Kidney (tissue), 14 donors: ENCODE results near the gene KRT2. TPM values are rescaled to one million over a fixed set of nuclear protein-coding genes. Genes with fewer than 3 reads are reported as not detected.

Experiments used
- DNase-seq, 5 donors: peaks; one replicate each; pipeline ENCODE4 v3.0.0-alpha.2; 2013 to 2020
- FAIRE-seq: peaks from 2 replicates; lab custom pipeline; 2012; peaks lifted over from hg19 to GRCh38; lab: Jason Lieb, UNC
- H3K27ac ChIP-seq, 2 donors: one replicate each; pipeline ENCODE4 v1.7.0; 2013; ENCODE audit warnings: low read depth in 2 of 2, low read length in 2 of 2, inconsistent platforms in 1 of 2
- H3K27me3 ChIP-seq: one replicate; pipeline ENCODE4 v1.7.1; 2013; ENCODE audit warnings: low read length, inconsistent platforms; ENCODE audit not compliant: control insufficient read depth, insufficient read depth
- H3K36me3 ChIP-seq, 3 donors: one replicate each; pipeline versions ENCODE4 v1.7.0 to v1.7.1; 2013; ENCODE audit warnings: low read length in 3 of 3, control low read depth in 1 of 3, inconsistent platforms in 1 of 3; ENCODE audit not compliant: insufficient read depth in 3 of 3, control insufficient read depth in 2 of 3
- H3K4me1 ChIP-seq, 3 donors: one replicate each; pipeline versions ENCODE4 v1.7.0 to v1.7.1; 2013; ENCODE audit warnings: low read length in 3 of 3, inconsistent platforms in 1 of 3, low read depth in 1 of 3; ENCODE audit not compliant: control insufficient read depth in 2 of 3, insufficient read depth in 2 of 3
- H3K4me3 ChIP-seq, 3 donors: one replicate each; pipeline versions ENCODE4 v1.7.0 to v1.8.1; 2013; ENCODE audit warnings: low read length in 3 of 3, control low read depth in 1 of 3, inconsistent platforms in 1 of 3
- H3K9ac ChIP-seq, 3 donors: one replicate each; pipeline versions ENCODE4 v1.7.0 to v1.7.1; 2013; ENCODE audit warnings: low read length in 3 of 3, control low read depth in 1 of 3, inconsistent platforms in 1 of 3
- H3K9me3 ChIP-seq, 3 donors: one replicate each; pipeline versions ENCODE4 v1.7.0 to v1.7.1; 2013; ENCODE audit warnings: low read length in 3 of 3, control low read depth in 1 of 3, inconsistent platforms in 1 of 3; ENCODE audit not compliant: control insufficient read depth in 2 of 3, insufficient read depth in 1 of 3
- CTCF ChIP-seq: IDR thresholded peaks from 3 replicates; pipeline ENCODE4 v1.5.1; 2012; ENCODE audit warnings: mild to moderate bottlenecking, moderate library complexity, borderline replicate concordance; ENCODE audit not compliant: insufficient read depth; ENCODE audit errors: extremely low read depth
- intact Hi-C: fragments of 100-400 bp; cut with DNase I; formaldehyde crosslinking; loops from one replicate; pipeline ENCODE4 v1.11.1; 2022
- polyA plus RNA-seq: library from polyadenylated mRNA; stranded (reverse); fragments of 350-450 nt; fragmentation: Illumina TruSeq; extraction: RNeasy Lipid Tissue Mini Kit (QIAGEN cat#74804); gene quantifications from one replicate; pipeline ENCODE4 v1.2.3, GENCODE V29; 2014; ENCODE audit warnings: low read depth, low replicate concordance; ENCODE audit not compliant: insufficient read depth
- total RNA-seq: library from RNA; stranded (reverse); fragmentation: NEBNext Ultra II Directional; extraction: Animal tissue kit (Norgen Biotek cat#: 25700); gene quantifications from one replicate; pipeline ENCODE4 v1.2.1, GENCODE V29; 2021
- donor health status: control.
- donor health status: control.
- donor health status: control.
- donor health status: control.
- donor health status: control.
- donor health status: DM: yes; HTN: yes; CAD: no.
- donor health status: Normal renal cell carcinoma (clear cell type).

Gene KRT2
- total and polyA plus RNA-seq, 2 donors from 2014 or later, result not detected

GRCh38 chr12:52682381-52682660 is 30.3 kb upstream of the KRT2 start:
- no peak for FAIRE-seq
- intact Hi-C loops, result no loop called here
- Histone ChIP-seq H3K27me3 (no peaks in the 10 kb centered on the region), H3K27ac (no peak overlapping the region), H3K4me3 (no peak overlapping the region), H3K36me3 (no peaks in the 10 kb centered on the region), H3K4me1 (no peaks in the 10 kb centered on the region), H3K9me3 (no peaks in the 10 kb centered on the region), H3K9ac (no peak overlapping the region)
- DNase-seq, result no peak
- no peak for TF ChIP-seq CTCF

DNA sequence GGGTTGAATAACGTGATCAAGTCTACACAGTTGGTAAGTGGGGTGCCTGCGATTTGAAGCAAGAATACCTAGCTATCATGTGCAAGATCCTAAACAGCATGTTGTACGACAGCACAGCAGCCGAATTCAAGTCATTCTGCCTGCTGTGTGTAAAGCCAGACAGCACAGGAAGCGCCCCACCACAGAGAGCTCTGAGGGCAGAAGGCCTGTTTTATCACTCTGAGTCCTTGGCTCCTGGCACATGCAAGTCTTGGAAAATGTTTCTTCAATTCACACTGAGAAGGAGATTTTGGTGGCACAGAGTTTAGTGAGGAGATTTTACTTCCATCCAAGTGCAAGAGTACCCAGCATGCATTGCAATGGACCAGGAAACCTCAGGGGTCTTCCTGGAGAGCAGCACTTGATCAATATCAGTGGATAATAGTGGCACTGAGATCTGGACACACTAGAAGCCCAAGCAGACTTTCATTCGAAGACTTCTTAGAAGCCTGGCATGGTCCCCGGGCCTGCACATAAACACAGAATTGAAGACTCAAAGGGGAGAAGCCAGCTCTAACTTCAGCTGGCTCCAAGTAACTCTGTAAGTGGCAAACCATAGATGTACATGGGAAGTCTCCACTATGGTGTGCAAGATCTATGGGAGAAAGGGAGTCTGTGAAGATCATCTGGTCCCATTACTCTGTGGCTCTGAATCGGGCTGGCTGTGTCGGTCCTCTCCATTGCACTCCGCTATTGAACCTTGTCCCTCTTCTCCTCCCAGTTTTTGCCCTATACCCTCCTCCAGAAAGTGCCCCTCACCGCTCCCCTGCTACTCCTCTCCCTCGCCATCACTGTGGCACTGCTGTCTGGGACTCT is 29.7 kb upstream of the KRT2 start:
- no peaks in the 10 kb centered on the region for H3K4me1 ChIP-seq
- intact Hi-C loops, result no loop called here
- no peaks in the 10 kb centered on the region for H3K36me3 ChIP-seq
- DNase-seq (no peak), FAIRE-seq (no peak)
- no peaks in the 10 kb centered on the region for H3K9me3 ChIP-seq
- H3K4me3 ChIP-seq, result no peak overlapping the region
- no peaks in the 10 kb centered on the region for H3K27me3 ChIP-seq
- no peak for TF ChIP-seq CTCF
- H3K9ac ChIP-seq, result no peak overlapping the region
- H3K27ac ChIP-seq, result no peak overlapping the region

- FAIRE-seq (no peak), DNase-seq (no peak)
- H3K4me3 ChIP-seq, result no peak within 1 kb of the TSS
- H3K27ac ChIP-seq, result no peak within 1 kb of the TSS
- no peaks in the 10 kb centered on the region for H3K4me1 ChIP-seq
- no peaks in the 10 kb centered on the region for H3K9me3 ChIP-seq
- no peaks in the 10 kb centered on the region for H3K36me3 ChIP-seq
- no peak within 1 kb of the TSS for H3K9ac ChIP-seq
- no peaks in the 10 kb centered on the region for H3K27me3 ChIP-seq
- intact Hi-C loops, result no loop called here
- no peak for TF ChIP-seq CTCF
Measured at GRCh38 chr12:52680363-52680762, 28.4 kb upstream of the KRT2 start, which contains the start of gene KRT1. TSS of gene KRT1 (minus strand) at chr12:52680407. CDS start at chr12:52680348, 59 bp downstream.
